Daoy (cell line): ENCODE data around the gene MELK. TPM values are rescaled to one million over a fixed set of nuclear protein-coding genes. Genes with fewer than 3 reads are reported as not detected.

Experiments
- DNase-seq: peaks from one replicate; pipeline ENCODE4 v3.0.0-alpha.2; 2015; ENCODE audit warnings: low read depth
- total RNA-seq: library from RNA; depleted of rRNA; stranded (reverse); fragments of >200 nt; shearing (Covaris generic); gene quantifications from 2 replicates; pipeline ENCODE4 v1.2.3, GENCODE V29; 2014

MELK gene
- total RNA-seq, 1 experiment from 2014 or later: 102 TPM

GRCh38 chr9:36584620-36585460, 12.1 kb downstream of the MELK start:
- peak; percentile 66 for DNase-seq

GRCh38 chr9:36590231-36590630, 17.5 kb downstream of the MELK start:
- no peak for DNase-seq

GRCh38 chr9:36592801-36593583, 20.3 kb downstream of the MELK start:
- no peak for DNase-seq

GRCh38 chr9:36594213-36594612, 21.5 kb downstream of the MELK start:
- DNase-seq: no peak

GRCh38 chr9:36597412-36598178, 24.9 kb downstream of the MELK start:
- no peak for DNase-seq

- DNase-seq: no peak
Observed at GRCh38 chr9:36598273-36598672, 25.6 kb downstream of the MELK start.

- peak; percentile 18 for DNase-seq
Observed at GRCh38 chr9:36603006-36603405, 30.3 kb downstream of the MELK start.

GRCh38 chr9:36609306-36609705, 36.6 kb downstream of the MELK start:
- DNase-seq: no peak

GRCh38 chr9:36622121-36622520, 49.4 kb downstream of the MELK start:
- DNase-seq: no peak

- DNase-seq: peak; percentile 11
Observed at GRCh38 chr9:36623280-36623679, 50.6 kb downstream of the MELK start.

- peak; percentile 76 for DNase-seq
Observed at GRCh38 chr9:36625006-36625615, 52.4 kb downstream of the MELK start.

GRCh38 chr9:36632892-36633291, 60.2 kb downstream of the MELK start:
- peak; percentile 8 for DNase-seq

GRCh38 chr9:36637491-36638270, 65.0 kb downstream of the MELK start:
- DNase-seq: no peak

GRCh38 chr9:36640771-36641381, 68.2 kb downstream of the MELK start:
- no peak for DNase-seq

GRCh38 chr9:36642817-36643216, 70.1 kb downstream of the MELK start:
- DNase-seq: no peak

GRCh38 chr9:36656842-36657241, 84.1 kb downstream of the MELK start:
- no peak for DNase-seq

- no peak for DNase-seq
Observed at GRCh38 chr9:36659500-36659899, 86.8 kb downstream of the MELK start.

GRCh38 chr9:36664806-36665205, 92.1 kb downstream of the MELK start:
- no peak for DNase-seq

- DNase-seq: no peak
Observed at GRCh38 chr9:36665387-36665786, 92.7 kb downstream of the MELK start.

- peak; percentile 84 for DNase-seq
Observed at GRCh38 chr9:36665921-36666431, 93.3 kb downstream of the MELK start.
